Measurements from ENCODE around the gene INTS1. TPM values are rescaled to one million over a fixed set of nuclear protein-coding genes. Genes with fewer than 3 reads are reported as not detected.

The INTS1 gene
- total RNA-seq, 1 experiment from 2014 or later = 122 TPM

- no peak overlapping the region for H3K4me3 ChIP-seq (ENCODE audit: low read depth, low read length)
- H3K9me3 ChIP-seq = no peaks in the 10 kb centered on the region
- intact Hi-C loops (cut with micrococcal nuclease; ENCODE audit: unreplicated experiment) = no loop called here
- H3K4me1 ChIP-seq = peaks cover 14% of the 10 kb centered on the region; the same call in 1 of the 2 replicates
- CTCF ChIA-PET = no interaction called here
- no peak overlapping the region for H3K27ac Mint-ChIP-seq (ENCODE audit: unreplicated experiment)
- no TSS peak for BruUV-seq (replicated peaks)
- DNase-seq = no peak
- H3K36me3 ChIP-seq (ENCODE audit: control insufficient read depth, insufficient read depth, low read length) = no peaks in the 10 kb centered on the region; the same call in 1 of the 2 replicates
- POLR2A ChIA-PET = no interaction called here
- no peaks in the 10 kb centered on the region for H3K36me3 Mint-ChIP-seq (ENCODE audit: insufficient read depth, unreplicated experiment)
- no peaks in the 10 kb centered on the region for H3K27me3 ChIP-seq (replicated peaks; ENCODE audit: control insufficient read depth, insufficient read depth, low read length)
- no peaks in the 10 kb centered on the region for H3K9me3 Mint-ChIP-seq (ENCODE audit: unreplicated experiment)
- peaks cover 2% of the 10 kb centered on the region for H3K27me3 Mint-ChIP-seq (ENCODE audit: insufficient read depth, unreplicated experiment)
- peaks cover 6% of the 10 kb centered on the region for H3K4me1 Mint-ChIP-seq (ENCODE audit: low read depth, unreplicated experiment)
- H3K4me3 Mint-ChIP-seq (ENCODE audit: unreplicated experiment) = no peak overlapping the region
- no peak for TF ChIP-seq CTCF (IDR thresholded peaks at IDR 0.05; ENCODE audit: insufficient read depth in 1 of 2, low read depth in 1 of 2, low read length in 1 of 2, severe bottlenecking in 1 of 2, unreplicated experiment in 1 of 2)
These were observed 67.6 kb downstream of the INTS1 start for GRCh38 chr7:1436608-1437007.

DNA sequence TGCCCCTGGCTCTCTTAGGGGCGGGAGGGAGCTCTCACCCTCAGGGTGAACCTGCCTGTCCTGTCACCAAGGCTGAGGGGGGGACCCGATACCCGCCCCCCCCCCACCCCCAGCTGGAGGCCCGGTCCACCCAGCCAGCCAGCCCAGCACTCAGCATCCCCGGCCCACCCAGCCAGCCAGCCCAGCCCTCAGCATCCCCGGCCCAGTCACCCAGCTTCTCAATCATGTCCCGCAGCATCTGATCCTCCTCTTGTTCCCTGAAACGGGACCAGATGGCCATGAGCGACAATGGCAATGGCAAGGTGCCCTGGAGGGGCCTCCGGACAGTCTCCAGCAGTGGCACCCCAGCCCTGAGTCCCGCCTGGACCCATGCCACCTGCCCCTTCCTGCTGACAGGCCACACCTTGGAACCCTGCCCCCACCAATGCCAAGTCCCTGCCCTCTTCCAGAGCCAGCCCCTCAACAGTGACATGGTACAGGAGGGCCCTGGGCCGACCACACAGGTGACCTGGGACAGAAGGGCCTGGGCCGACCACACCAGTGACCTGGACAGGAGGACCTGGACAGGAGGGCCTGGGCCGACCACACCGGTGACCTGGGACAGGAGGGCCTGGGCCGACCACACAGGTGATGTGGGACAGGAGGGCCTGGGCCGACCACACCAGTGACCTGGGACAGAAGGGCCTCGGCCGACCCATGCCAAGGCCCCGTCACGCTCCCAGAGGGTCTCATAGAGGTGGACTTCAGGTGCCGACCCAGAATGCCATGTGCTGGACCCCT, 69.1 kb downstream of the INTS1 start:
- Mint-ChIP-seq H3K27me3 (ENCODE audit: insufficient read depth, unreplicated experiment) (peaks cover 2% of the 10 kb centered on the region), H3K36me3 (ENCODE audit: insufficient read depth, unreplicated experiment) (no peaks in the 10 kb centered on the region), H3K4me3 (ENCODE audit: unreplicated experiment) (no peak overlapping the region), H3K4me1 (ENCODE audit: low read depth, unreplicated experiment) (peaks cover 6% of the 10 kb centered on the region), H3K9me3 (ENCODE audit: unreplicated experiment) (no peaks in the 10 kb centered on the region), H3K27ac (ENCODE audit: unreplicated experiment) (no peak overlapping the region)
- H3K27me3 ChIP-seq (replicated peaks; ENCODE audit: control insufficient read depth, insufficient read depth, low read length) = no peaks in the 10 kb centered on the region
- no TSS peak for BruUV-seq (replicated peaks)
- ChIA-PET CTCF (no interaction called here), POLR2A (no interaction called here)
- no peak for DNase-seq
- intact Hi-C loops (cut with micrococcal nuclease; ENCODE audit: unreplicated experiment) = no loop called here
- no peak overlapping the region for H3K4me3 ChIP-seq (ENCODE audit: low read depth, low read length)
- H3K4me1 ChIP-seq = peaks cover 14% of the 10 kb centered on the region; the same call in 1 of the 2 replicates
- no peak for TF ChIP-seq CTCF (IDR thresholded peaks at IDR 0.05; ENCODE audit: insufficient read depth in 1 of 2, low read depth in 1 of 2, low read length in 1 of 2, severe bottlenecking in 1 of 2, unreplicated experiment in 1 of 2)
- H3K36me3 ChIP-seq (ENCODE audit: control insufficient read depth, insufficient read depth, low read length) = no peaks in the 10 kb centered on the region; the same call in 1 of the 2 replicates
- no peaks in the 10 kb centered on the region for H3K9me3 ChIP-seq

GRCh38 chr7:1434165-1434718, 69.9 kb downstream of the INTS1 start:
- peaks cover 14% of the 10 kb centered on the region; the same call in 1 of the 2 replicates for H3K4me1 ChIP-seq
- no peak for TF ChIP-seq CTCF (IDR thresholded peaks at IDR 0.05; ENCODE audit: insufficient read depth in 1 of 2, low read depth in 1 of 2, low read length in 1 of 2, severe bottlenecking in 1 of 2, unreplicated experiment in 1 of 2)
- DNase-seq = no peak
- Mint-ChIP-seq H3K36me3 (ENCODE audit: insufficient read depth, unreplicated experiment) (no peaks in the 10 kb centered on the region), H3K27me3 (ENCODE audit: insufficient read depth, unreplicated experiment) (peaks cover 2% of the 10 kb centered on the region), H3K9me3 (ENCODE audit: unreplicated experiment) (no peaks in the 10 kb centered on the region), H3K27ac (ENCODE audit: unreplicated experiment) (no peak overlapping the region), H3K4me3 (ENCODE audit: unreplicated experiment) (no peak overlapping the region), H3K4me1 (ENCODE audit: low read depth, unreplicated experiment) (peaks cover 6% of the 10 kb centered on the region)
- intact Hi-C loops (cut with micrococcal nuclease; ENCODE audit: unreplicated experiment) = no loop called here
- ChIA-PET CTCF (no interaction called here), POLR2A (no interaction called here)
- no peak overlapping the region for H3K4me3 ChIP-seq (ENCODE audit: low read depth, low read length)
- BruUV-seq (replicated peaks) = no TSS peak
- H3K27me3 ChIP-seq (replicated peaks; ENCODE audit: control insufficient read depth, insufficient read depth, low read length) = no peaks in the 10 kb centered on the region
- no peaks in the 10 kb centered on the region for H3K9me3 ChIP-seq
- H3K36me3 ChIP-seq (ENCODE audit: control insufficient read depth, insufficient read depth, low read length) = no peaks in the 10 kb centered on the region
